CD4-positive, alpha-beta memory T cell (primary cell): ENCODE measurements around the gene REPIN1. TPM values are rescaled to one million over a fixed set of nuclear protein-coding genes. Genes with fewer than 3 reads are reported as not detected.
A peak's percentile ranks its signal among the peaks of the same experiment; 100 is the strongest.

Source experiments
- CTCF ChIA-PET: fragments of 350-600 bp; sonication (Branson Sonifier 250); formaldehyde crosslinking; loops from one replicate; lab custom pipeline; 2021; ENCODE audit warnings: inconsistent platforms; ENCODE audit not compliant: partially characterized antibody; lab: Charles Lee
- POLR2A ChIA-PET: fragments of 350-600 bp; sonication (Branson Sonifier 250); formaldehyde crosslinking; loops from one replicate; lab custom pipeline; 2021; ENCODE audit not compliant: partially characterized antibody; lab: Charles Lee
- DNase-seq, 5 donors: peaks; one replicate each; pipeline versions ENCODE4 v3.0.0 to v3.0.0-alpha.2; 2020 to 2022; ENCODE audit warnings: mixed read lengths in 1 of 5
- H3K27ac ChIP-seq: one replicate; pipeline ENCODE4 v1.7.0; 2013; ENCODE audit warnings: low read depth, low read length
- H3K27me3 ChIP-seq: 2 replicates; pipeline ENCODE4 v1.7.0; 2013; ENCODE audit warnings: mild to moderate bottlenecking, low read length, moderate library complexity; ENCODE audit not compliant: insufficient read depth
- H3K36me3 ChIP-seq: 2 replicates; pipeline ENCODE4 v1.7.0; 2013; ENCODE audit warnings: mild to moderate bottlenecking, low read length, moderate library complexity; ENCODE audit not compliant: insufficient read depth
- H3K4me1 ChIP-seq: 2 replicates; pipeline ENCODE4 v1.7.0; 2013; ENCODE audit warnings: mild to moderate bottlenecking, low read length, moderate library complexity; ENCODE audit not compliant: insufficient read depth
- H3K4me3 ChIP-seq, 2 donors: one replicate each; pipeline ENCODE4 v1.7.0; 2013; ENCODE audit warnings: low read length in 2 of 2, mild to moderate bottlenecking in 1 of 2
- H3K9me3 ChIP-seq, 2 donors: one replicate each; pipeline ENCODE4 v1.7.0; 2013; ENCODE audit warnings: low read length in 2 of 2, control low read depth in 1 of 2; ENCODE audit not compliant: control insufficient read depth in 1 of 2
- H3K27ac Mint-ChIP-seq, 7 donors: one replicate each; pipeline ENCODE4 v1.8.0; 2020 to 2021; ENCODE audit warnings: mixed read lengths in 7 of 7, mild to moderate bottlenecking in 6 of 7, inconsistent platforms in 3 of 7, moderate library complexity in 3 of 7
- H3K27me3 Mint-ChIP-seq, 2 donors: one replicate each; pipeline ENCODE4 v1.8.0; 2020 to 2021; ENCODE audit warnings: mixed read lengths in 2 of 2
- H3K36me3 Mint-ChIP-seq, 2 donors: one replicate each; pipeline ENCODE4 v1.8.0; 2020 to 2021; ENCODE audit warnings: mixed read lengths in 2 of 2, inconsistent platforms in 1 of 2, mild to moderate bottlenecking in 1 of 2
- H3K4me1 Mint-ChIP-seq, 4 donors: one replicate each; pipeline ENCODE4 v1.8.0; 2020 to 2021; ENCODE audit warnings: mixed read lengths in 4 of 4, mild to moderate bottlenecking in 1 of 4
- H3K4me3 Mint-ChIP-seq, 8 donors: one replicate each; pipeline ENCODE4 v1.8.0; 2020 to 2021; ENCODE audit warnings: mixed read lengths in 8 of 8, mild to moderate bottlenecking in 7 of 8, moderate library complexity in 6 of 8, inconsistent platforms in 3 of 8
- H3K9me3 Mint-ChIP-seq, 8 donors: one replicate each; pipeline ENCODE4 v1.8.0; 2020 to 2021; ENCODE audit warnings: mixed read lengths in 8 of 8, mild to moderate bottlenecking in 5 of 8, inconsistent platforms in 3 of 8, moderate library complexity in 1 of 8
- intact Hi-C: fragments of 100-400 bp; cut with micrococcal nuclease; formaldehyde crosslinking; loops from one replicate; pipeline ENCODE4 v1.15.1; 2023
- polyA plus RNA-seq, 2 donors: library from polyadenylated mRNA; unstranded; fragments of 300-500 nt; fragmentation: Illumina TruSeq; gene quantifications; one replicate each; pipeline ENCODE4 v1.2.3, GENCODE V29; 2021
- total RNA-seq, 2 experiments: library from RNA; stranded (reverse); gene quantifications; one replicate each; pipeline ENCODE4 v1.2.3, GENCODE V29; 2021

The REPIN1 gene
- total RNA-seq (10 to 100 TPM; 72.0 to 78.5 TPM), polyA plus RNA-seq (10 to 100 TPM; 29.4 to 62.1 TPM)

DNA sequence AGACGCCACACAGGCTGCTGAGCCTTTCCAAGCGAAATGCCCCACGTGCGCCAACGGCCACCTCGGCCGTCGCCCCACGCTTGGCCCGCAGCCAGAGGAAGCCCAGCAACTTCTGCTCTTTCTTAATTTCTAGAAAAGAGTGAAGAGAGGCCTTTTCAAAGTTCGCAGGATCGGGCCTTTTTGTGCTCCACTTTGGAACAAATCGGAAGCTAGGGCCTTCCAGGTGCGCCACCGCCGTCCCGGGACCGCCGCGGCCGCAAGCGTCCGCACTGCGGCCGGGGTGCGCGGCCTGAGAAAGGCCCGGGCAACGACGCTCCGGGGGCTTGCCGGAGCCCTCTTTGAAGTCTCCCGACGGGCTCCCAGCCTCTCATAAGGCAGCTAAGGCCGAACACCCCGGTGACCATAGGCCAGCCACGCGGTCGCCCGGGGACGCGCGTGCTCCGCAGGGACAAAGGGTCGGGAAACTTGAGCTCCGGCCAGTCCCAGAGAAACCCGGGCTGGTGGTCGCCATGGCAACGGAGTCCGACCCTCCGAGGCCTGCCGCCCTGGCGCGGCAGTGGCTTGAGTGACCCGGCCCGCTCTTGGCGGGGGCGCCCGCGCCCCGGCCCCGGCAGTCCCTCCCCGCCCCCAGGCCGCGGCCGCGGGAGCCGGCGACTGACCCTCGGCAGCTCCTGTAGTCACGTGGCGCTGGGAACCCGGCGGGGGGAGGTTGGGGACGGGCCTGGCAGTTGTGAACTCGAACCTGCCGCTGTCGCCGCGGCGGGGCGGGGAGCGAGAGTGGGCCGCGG lies at the start of gene REPIN1:
Gene REPIN1 (plus strand): TSS at position 727 of the 788 bp plus-strand sequence. CDS start 890 bp downstream, outside the sequence.
- H3K9me3 Mint-ChIP-seq = no peaks in the 10 kb centered on the region
- peak; percentile 75 to 91 (median 76) for DNase-seq
- intact Hi-C loops = loop anchor here (1.0 to 2.0 kb wide), 3 partner anchors 11 to 45 kb away; partner anchors contain the start of genes ACTR3C, LRRC61 and ZNF775
- CTCF ChIA-PET = interaction anchor here (2.6 to 6.1 kb wide), 2 partner anchors 10 to 13 kb away, joined by 14 to 55 read pairs; partner anchors contain the start of gene ZNF775
- peaks cover 13 to 42% (median 25%) of the 10 kb centered on the region in 4 donors for H3K4me1 Mint-ChIP-seq
- POLR2A ChIA-PET = interaction anchor here (0.6 to 6.9 kb wide), 19 partner anchors 10 to 642 kb away, joined by 3 to 101 read pairs (median 4); partner anchors contain the start of genes GIMAP4, GIMAP7, GIMAP8 and ZNF775
- H3K27ac ChIP-seq = peak within 1 kb of the TSS; percentile 75
- peak within 1 kb of the TSS; percentile 64 to 89 for H3K4me3 ChIP-seq
- peaks cover 26% of the 10 kb centered on the region for H3K4me1 ChIP-seq
- H3K27me3 Mint-ChIP-seq = no peaks in the 10 kb centered on the region
- H3K36me3 Mint-ChIP-seq = peaks cover 12 to 15% of the 10 kb centered on the region in 2 donors
- H3K27ac Mint-ChIP-seq = peak within 1 kb of the TSS; percentile 83 to 96 (median 93)
- peak within 1 kb of the TSS; percentile 91 to 98 (median 95) for H3K4me3 Mint-ChIP-seq
- peaks cover 13% of the 10 kb centered on the region for H3K36me3 ChIP-seq
- no peaks in the 10 kb centered on the region for H3K27me3 ChIP-seq
- H3K9me3 ChIP-seq = no peaks in the 10 kb centered on the region

DNA sequence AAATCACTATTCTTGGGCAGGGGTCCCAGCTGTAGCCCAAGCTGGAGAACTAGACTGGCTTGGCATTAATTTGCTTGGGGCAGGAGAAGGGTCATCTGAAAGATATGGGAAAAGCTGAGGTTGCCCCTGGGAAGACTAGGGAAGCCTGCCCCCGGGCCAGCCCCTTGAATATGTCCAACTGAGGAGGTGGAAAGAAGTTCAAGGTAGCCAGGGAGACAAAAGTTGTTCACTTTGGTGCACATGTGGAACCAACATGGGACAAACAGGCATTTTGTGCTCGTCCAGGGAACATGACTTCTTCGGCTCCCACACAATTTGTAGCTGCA lies 46.9 kb upstream of the REPIN1 start:
- ChIA-PET POLR2A (interaction anchor here (0.7 to 2.1 kb wide), 2 partner anchors 48 to 674 kb away, joined by 3 to 7 read pairs; no protein-coding TSS in a partner anchor), CTCF (no interaction called here)
- Mint-ChIP-seq H3K4me3 (peak overlapping the region; percentile 90 to 98 (median 95)), H3K4me1 (peaks cover 31 to 53% (median 40%) of the 10 kb centered on the region in 4 donors), H3K27ac (peak overlapping the region in 6 of 7 donors; percentile 65 to 98 (median 93)), H3K36me3 (peaks cover 19 to 29% of the 10 kb centered on the region in 2 donors), H3K27me3 (no peaks in the 10 kb centered on the region), H3K9me3 (peaks cover 0 to 1% (median 0%) of the 10 kb centered on the region in 8 donors)
- DNase-seq = no peak
- intact Hi-C loops = loop anchor here (2.0 kb wide), 2 partner anchors 47 to 57 kb away; partner anchors contain the start of genes REPIN1 and ZNF775
- peaks cover 44% of the 10 kb centered on the region for H3K4me1 ChIP-seq
- peaks cover 3% of the 10 kb centered on the region for H3K36me3 ChIP-seq
- H3K27ac ChIP-seq = no peak overlapping the region
- no peak overlapping the region for H3K4me3 ChIP-seq
- no peaks in the 10 kb centered on the region for H3K27me3 ChIP-seq
- no peaks in the 10 kb centered on the region for H3K9me3 ChIP-seq

- H3K4me1 ChIP-seq = peaks cover 44% of the 10 kb centered on the region
- intact Hi-C loops = loop anchor here (2.0 kb wide), 2 partner anchors 47 to 57 kb away; partner anchors contain the start of genes REPIN1 and ZNF775
- ChIA-PET POLR2A (interaction anchor here (0.7 to 2.9 kb wide), 4 partner anchors 48 to 674 kb away, joined by 3 to 14 read pairs (median 6); a partner anchor contains a TSS), CTCF (interaction anchor here (1.0 kb wide), 1 partner anchor 9 kb away, joined by 3 read pairs; no protein-coding TSS in a partner anchor)
- H3K27me3 ChIP-seq = no peaks in the 10 kb centered on the region
- peaks cover 0 to 1% (median 0%) of the 10 kb centered on the region in 8 donors for H3K9me3 Mint-ChIP-seq
- H3K4me3 ChIP-seq = peak overlapping the region; percentile 82 to 96
- H3K4me1 Mint-ChIP-seq = peaks cover 31 to 53% (median 40%) of the 10 kb centered on the region in 4 donors
- peak overlapping the region; percentile 82 for H3K27ac ChIP-seq
- H3K9me3 ChIP-seq = no peaks in the 10 kb centered on the region
- peaks cover 8% of the 10 kb centered on the region for H3K36me3 ChIP-seq
- peak overlapping the region; percentile 90 to 98 (median 95) for H3K4me3 Mint-ChIP-seq
- no peaks in the 10 kb centered on the region for H3K27me3 Mint-ChIP-seq
- peak; percentile 43 to 55 (median 51) for DNase-seq
- peak overlapping the region; percentile 84 to 98 (median 95) for H3K27ac Mint-ChIP-seq
- peaks cover 24 to 33% of the 10 kb centered on the region in 2 donors for H3K36me3 Mint-ChIP-seq
Measured at GRCh38 chr7:150322114-150322832, 46.3 kb upstream of the REPIN1 start.

DNA sequence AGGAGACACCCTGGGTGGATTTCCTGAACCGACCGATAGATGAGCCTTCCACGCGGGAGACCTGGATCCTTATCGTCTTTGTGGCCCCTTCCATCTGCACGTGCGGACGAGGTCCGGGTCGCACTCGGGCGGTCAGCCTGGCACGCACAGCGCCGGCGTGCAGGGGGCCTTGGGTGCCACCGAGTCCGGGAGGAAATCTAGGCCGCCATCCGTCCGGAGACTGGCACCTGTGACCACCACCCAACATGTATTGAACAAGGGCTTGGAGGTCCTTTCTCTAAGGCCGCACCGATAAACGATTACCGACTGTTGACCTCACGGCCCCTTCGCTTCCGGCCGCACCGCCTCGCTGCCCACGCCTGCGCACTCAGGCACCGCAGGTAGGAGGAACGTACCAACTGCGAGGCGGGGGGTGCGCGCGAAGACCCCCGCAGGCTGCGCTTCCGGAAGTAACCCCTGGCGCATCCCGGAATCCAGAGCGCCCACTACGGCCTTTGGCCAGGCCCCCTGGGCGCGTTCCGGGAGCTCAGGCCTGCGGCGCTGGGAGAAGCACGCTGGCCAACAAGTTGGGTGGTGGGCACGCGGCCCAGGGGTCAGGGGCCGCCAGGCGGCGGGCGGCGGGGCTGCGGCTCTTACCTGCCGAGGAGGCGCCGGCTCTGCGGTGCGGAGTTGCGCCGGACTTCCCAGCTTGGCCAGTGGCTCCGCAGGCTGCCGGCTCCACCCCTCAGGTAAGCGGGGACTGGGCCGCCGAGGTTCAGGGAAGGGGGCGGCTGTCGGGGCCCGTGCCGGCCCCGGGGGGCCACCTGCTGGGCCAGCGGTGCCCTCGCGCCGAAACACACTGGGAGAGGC lies 45.6 kb upstream of the REPIN1 start, which contains the start of the genes ACTR3C and LRRC61:
Gene ACTR3C (minus strand): TSS at position 713 of the 849 bp plus-strand sequence. CDS start 28,249 bp downstream, outside the sequence.
Gene LRRC61 (plus strand): TSS at position 523 of the 849 bp plus-strand sequence. CDS start 13,507 bp downstream, outside the sequence.
- Histone ChIP-seq H3K27ac (peak within 1 kb of the TSS; percentile 82), H3K36me3 (peaks cover 14% of the 10 kb centered on the region), H3K27me3 (no peaks in the 10 kb centered on the region), H3K9me3 (no peaks in the 10 kb centered on the region), H3K4me3 (peak within 1 kb of the TSS; percentile 82 to 96), H3K4me1 (peaks cover 44% of the 10 kb centered on the region)
- Mint-ChIP-seq H3K9me3 (peaks cover 0 to 1% (median 0%) of the 10 kb centered on the region in 8 donors), H3K36me3 (peaks cover 26 to 35% of the 10 kb centered on the region in 2 donors), H3K4me1 (peaks cover 31 to 49% (median 40%) of the 10 kb centered on the region in 4 donors), H3K4me3 (peak within 1 kb of the TSS; percentile 90 to 99 (median 98)), H3K27ac (peak within 1 kb of the TSS; percentile 84 to 99 (median 98)), H3K27me3 (no peaks in the 10 kb centered on the region)
- DNase-seq = peak in 4 of 5 donors; percentile 40 to 54 (median 46)
- intact Hi-C loops = loop anchor here (2.0 kb wide), 2 partner anchors 46 to 56 kb away; partner anchors contain the start of genes REPIN1 and ZNF775
- CTCF ChIA-PET = interaction anchor here (1.0 to 1.1 kb wide), 2 partner anchors 9 to 32 kb away, joined by 3 read pairs; no protein-coding TSS in a partner anchor
- POLR2A ChIA-PET = interaction anchor here (0.8 to 2.9 kb wide), 6 partner anchors 9 to 468 kb away, joined by 3 to 14 read pairs (median 6); a partner anchor contains a TSS

GRCh38 chr7:150323682-150324372 lies 44.8 kb upstream of the REPIN1 start:
- Mint-ChIP-seq H3K4me3 (peak overlapping the region; percentile 90 to 99 (median 98)), H3K27ac (peak overlapping the region; percentile 84 to 99 (median 97)), H3K4me1 (peaks cover 31 to 49% (median 40%) of the 10 kb centered on the region in 4 donors), H3K27me3 (no peaks in the 10 kb centered on the region), H3K36me3 (peaks cover 31 to 38% of the 10 kb centered on the region in 2 donors), H3K9me3 (peaks cover 0 to 1% (median 0%) of the 10 kb centered on the region in 8 donors)
- ChIA-PET POLR2A (interaction anchor here (0.8 to 2.9 kb wide), 6 partner anchors 10 to 469 kb away, joined by 3 to 14 read pairs (median 6); a partner anchor contains a TSS), CTCF (interaction anchor here (1.1 kb wide), 1 partner anchor 31 kb away, joined by 3 read pairs; no protein-coding TSS in a partner anchor)
- Histone ChIP-seq H3K4me1 (peaks cover 44% of the 10 kb centered on the region), H3K27me3 (no peaks in the 10 kb centered on the region), H3K9me3 (no peaks in the 10 kb centered on the region), H3K4me3 (peak overlapping the region; percentile 82 to 96), H3K27ac (peak overlapping the region; percentile 82), H3K36me3 (peaks cover 22% of the 10 kb centered on the region)
- intact Hi-C loops = loop anchor here (2.0 kb wide), 2 partner anchors 45 to 55 kb away; partner anchors contain the start of genes REPIN1 and ZNF775
- DNase-seq = no peak
